H1 (cell line): ENCODE data around the gene NHP2. TPM values are rescaled to one million over a fixed set of nuclear protein-coding genes. Genes with fewer than 3 reads are reported as not detected.

ENCODE experiments used
- CBX5 ChIP-seq: fragments of 300-800, 300-1000 bp; sonication (generic); IDR thresholded peaks from 2 replicates; pipeline ENCODE4 v1.7.1; 2016; ENCODE audit warnings: antibody characterized with exemption, low read length, low read depth
- CBX8 ChIP-seq: fragments of 300-800, 300-1000 bp; sonication (generic); IDR thresholded peaks from 2 replicates; pipeline ENCODE4 v1.7.1; 2016; ENCODE audit warnings: low read depth, low read length, borderline replicate concordance
- CTBP2 ChIP-seq: IDR thresholded peaks from 2 replicates; pipeline ENCODE4 v1.7.0; 2011; ENCODE audit warnings: borderline replicate concordance, mild to moderate bottlenecking, moderate library complexity, mixed read lengths, low read length; ENCODE audit not compliant: insufficient read depth, insufficient read length
- EP300 ChIP-seq, 2 experiments: IDR thresholded peaks; 1 replicate in 1 of 2; 2 replicates in 1 of 2; pipeline ENCODE4 v1.6.1; 2011 to 2012; ENCODE audit warnings: low read depth in 2 of 2, low read length in 2 of 2, mild to moderate bottlenecking in 2 of 2, borderline replicate concordance in 1 of 2, inconsistent platforms in 1 of 2, moderate library complexity in 1 of 2
- KDM5A ChIP-seq: fragments of 200-600 bp; IDR thresholded peaks from 2 replicates; pipeline ENCODE4 v1.7.1; 2012; ENCODE audit warnings: mild to moderate bottlenecking, low read length, inconsistent platforms, mixed read lengths
- TAF1 ChIP-seq: IDR thresholded peaks from 2 replicates; pipeline ENCODE4 v1.6.1; 2011; ENCODE audit warnings: mild to moderate bottlenecking, low read depth, low read length
- TBP ChIP-seq: IDR thresholded peaks from 2 replicates; pipeline ENCODE4 v1.6.1; 2011; ENCODE audit warnings: low read depth, low read length, improper control_type of control experiment
- polyA plus RNA-seq, 7 experiments: library from polyadenylated mRNA; depleted of rRNA in 3 of 7; stranded (reverse) in 5 of 7; unstranded in 2 of 7; fragments of >200 nt in 5 of 7; fragments of 200-250 nt in 2 of 7; gene quantifications; 1 replicate in 5 of 7; 2 replicates in 1 of 7; 4 replicates in 1 of 7; pipeline versions ENCODE4 v1.2.1 to v1.2.3, GENCODE V29; 2011 to 2013; ENCODE audit warnings: missing spikeins in 2 of 7, mixed read lengths in 2 of 7
- total RNA-seq: library from RNA; stranded (reverse); fragmentation: NEBNext Ultra II Directional; extraction: Animal tissue kit (Norgen Biotek cat#: 25700); gene quantifications from 2 replicates; pipeline ENCODE4 v1.2.1, GENCODE V29; 2021
- TF ChIP-seq, protein P1 (sequence below): fragments of 300-600 bp; sonication (generic); IDR thresholded peaks from 2 replicates; pipeline ENCODE4 v1.7.1; 2012; ENCODE audit warnings: low read length, moderate library complexity, mild to moderate bottlenecking, inconsistent platforms; ENCODE audit not compliant: insufficient replicate concordance
- TF ChIP-seq, protein P2 (sequence below), 3 experiments: IDR thresholded peaks; 1 replicate in 2 of 3; 2 replicates in 1 of 3; pipeline versions ENCODE4 v1.5.1 to v1.6.1; 2011; ENCODE audit warnings: low read length in 3 of 3, mild to moderate bottlenecking in 3 of 3, inconsistent platforms in 2 of 3, low read depth in 1 of 3, moderate library complexity in 1 of 3; ENCODE audit not compliant: insufficient read depth in 1 of 3; ENCODE audit errors: control extremely low read depth in 1 of 3

NHP2 gene
- total and polyA plus RNA-seq, 2 of the 8 experiments (the other 6 are each of a cell fraction or from before 2014, with no cell fraction given): 241 to 263 TPM

DNA sequence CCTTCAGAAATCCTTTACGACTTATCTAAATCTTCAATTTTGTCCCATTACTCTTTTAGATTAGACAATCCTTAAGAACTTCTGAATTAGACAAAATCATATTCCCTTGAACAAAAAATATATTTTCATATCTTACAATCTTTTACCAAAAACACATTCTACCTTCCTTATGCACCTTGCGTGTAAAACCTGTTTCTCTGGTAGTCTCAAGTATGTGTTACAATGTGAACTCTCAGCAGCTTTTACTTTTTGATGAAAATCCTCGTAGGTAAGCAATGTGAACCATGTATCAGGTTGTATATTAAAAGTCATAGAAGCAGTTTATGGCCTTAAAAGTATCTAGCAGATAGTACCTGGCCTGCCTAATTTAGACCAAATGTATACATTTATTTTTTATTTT is 20.8 kb upstream of the NHP2 start (continued):
- TF ChIP-seq, protein P1, sequence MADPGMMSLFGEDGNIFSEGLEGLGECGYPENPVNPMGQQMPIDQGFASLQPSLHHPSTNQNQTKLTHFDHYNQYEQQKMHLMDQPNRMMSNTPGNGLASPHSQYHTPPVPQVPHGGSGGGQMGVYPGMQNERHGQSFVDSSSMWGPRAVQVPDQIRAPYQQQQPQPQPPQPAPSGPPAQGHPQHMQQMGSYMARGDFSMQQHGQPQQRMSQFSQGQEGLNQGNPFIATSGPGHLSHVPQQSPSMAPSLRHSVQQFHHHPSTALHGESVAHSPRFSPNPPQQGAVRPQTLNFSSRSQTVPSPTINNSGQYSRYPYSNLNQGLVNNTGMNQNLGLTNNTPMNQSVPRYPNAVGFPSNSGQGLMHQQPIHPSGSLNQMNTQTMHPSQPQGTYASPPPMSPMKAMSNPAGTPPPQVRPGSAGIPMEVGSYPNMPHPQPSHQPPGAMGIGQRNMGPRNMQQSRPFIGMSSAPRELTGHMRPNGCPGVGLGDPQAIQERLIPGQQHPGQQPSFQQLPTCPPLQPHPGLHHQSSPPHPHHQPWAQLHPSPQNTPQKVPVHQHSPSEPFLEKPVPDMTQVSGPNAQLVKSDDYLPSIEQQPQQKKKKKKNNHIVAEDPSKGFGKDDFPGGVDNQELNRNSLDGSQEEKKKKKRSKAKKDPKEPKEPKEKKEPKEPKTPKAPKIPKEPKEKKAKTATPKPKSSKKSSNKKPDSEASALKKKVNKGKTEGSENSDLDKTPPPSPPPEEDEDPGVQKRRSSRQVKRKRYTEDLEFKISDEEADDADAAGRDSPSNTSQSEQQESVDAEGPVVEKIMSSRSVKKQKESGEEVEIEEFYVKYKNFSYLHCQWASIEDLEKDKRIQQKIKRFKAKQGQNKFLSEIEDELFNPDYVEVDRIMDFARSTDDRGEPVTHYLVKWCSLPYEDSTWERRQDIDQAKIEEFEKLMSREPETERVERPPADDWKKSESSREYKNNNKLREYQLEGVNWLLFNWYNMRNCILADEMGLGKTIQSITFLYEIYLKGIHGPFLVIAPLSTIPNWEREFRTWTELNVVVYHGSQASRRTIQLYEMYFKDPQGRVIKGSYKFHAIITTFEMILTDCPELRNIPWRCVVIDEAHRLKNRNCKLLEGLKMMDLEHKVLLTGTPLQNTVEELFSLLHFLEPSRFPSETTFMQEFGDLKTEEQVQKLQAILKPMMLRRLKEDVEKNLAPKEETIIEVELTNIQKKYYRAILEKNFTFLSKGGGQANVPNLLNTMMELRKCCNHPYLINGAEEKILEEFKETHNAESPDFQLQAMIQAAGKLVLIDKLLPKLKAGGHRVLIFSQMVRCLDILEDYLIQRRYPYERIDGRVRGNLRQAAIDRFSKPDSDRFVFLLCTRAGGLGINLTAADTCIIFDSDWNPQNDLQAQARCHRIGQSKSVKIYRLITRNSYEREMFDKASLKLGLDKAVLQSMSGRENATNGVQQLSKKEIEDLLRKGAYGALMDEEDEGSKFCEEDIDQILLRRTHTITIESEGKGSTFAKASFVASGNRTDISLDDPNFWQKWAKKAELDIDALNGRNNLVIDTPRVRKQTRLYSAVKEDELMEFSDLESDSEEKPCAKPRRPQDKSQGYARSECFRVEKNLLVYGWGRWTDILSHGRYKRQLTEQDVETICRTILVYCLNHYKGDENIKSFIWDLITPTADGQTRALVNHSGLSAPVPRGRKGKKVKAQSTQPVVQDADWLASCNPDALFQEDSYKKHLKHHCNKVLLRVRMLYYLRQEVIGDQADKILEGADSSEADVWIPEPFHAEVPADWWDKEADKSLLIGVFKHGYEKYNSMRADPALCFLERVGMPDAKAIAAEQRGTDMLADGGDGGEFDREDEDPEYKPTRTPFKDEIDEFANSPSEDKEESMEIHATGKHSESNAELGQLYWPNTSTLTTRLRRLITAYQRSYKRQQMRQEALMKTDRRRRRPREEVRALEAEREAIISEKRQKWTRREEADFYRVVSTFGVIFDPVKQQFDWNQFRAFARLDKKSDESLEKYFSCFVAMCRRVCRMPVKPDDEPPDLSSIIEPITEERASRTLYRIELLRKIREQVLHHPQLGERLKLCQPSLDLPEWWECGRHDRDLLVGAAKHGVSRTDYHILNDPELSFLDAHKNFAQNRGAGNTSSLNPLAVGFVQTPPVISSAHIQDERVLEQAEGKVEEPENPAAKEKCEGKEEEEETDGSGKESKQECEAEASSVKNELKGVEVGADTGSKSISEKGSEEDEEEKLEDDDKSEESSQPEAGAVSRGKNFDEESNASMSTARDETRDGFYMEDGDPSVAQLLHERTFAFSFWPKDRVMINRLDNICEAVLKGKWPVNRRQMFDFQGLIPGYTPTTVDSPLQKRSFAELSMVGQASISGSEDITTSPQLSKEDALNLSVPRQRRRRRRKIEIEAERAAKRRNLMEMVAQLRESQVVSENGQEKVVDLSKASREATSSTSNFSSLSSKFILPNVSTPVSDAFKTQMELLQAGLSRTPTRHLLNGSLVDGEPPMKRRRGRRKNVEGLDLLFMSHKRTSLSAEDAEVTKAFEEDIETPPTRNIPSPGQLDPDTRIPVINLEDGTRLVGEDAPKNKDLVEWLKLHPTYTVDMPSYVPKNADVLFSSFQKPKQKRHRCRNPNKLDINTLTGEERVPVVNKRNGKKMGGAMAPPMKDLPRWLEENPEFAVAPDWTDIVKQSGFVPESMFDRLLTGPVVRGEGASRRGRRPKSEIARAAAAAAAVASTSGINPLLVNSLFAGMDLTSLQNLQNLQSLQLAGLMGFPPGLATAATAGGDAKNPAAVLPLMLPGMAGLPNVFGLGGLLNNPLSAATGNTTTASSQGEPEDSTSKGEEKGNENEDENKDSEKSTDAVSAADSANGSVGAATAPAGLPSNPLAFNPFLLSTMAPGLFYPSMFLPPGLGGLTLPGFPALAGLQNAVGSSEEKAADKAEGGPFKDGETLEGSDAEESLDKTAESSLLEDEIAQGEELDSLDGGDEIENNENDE: no peak
- TF ChIP-seq, protein P2, sequence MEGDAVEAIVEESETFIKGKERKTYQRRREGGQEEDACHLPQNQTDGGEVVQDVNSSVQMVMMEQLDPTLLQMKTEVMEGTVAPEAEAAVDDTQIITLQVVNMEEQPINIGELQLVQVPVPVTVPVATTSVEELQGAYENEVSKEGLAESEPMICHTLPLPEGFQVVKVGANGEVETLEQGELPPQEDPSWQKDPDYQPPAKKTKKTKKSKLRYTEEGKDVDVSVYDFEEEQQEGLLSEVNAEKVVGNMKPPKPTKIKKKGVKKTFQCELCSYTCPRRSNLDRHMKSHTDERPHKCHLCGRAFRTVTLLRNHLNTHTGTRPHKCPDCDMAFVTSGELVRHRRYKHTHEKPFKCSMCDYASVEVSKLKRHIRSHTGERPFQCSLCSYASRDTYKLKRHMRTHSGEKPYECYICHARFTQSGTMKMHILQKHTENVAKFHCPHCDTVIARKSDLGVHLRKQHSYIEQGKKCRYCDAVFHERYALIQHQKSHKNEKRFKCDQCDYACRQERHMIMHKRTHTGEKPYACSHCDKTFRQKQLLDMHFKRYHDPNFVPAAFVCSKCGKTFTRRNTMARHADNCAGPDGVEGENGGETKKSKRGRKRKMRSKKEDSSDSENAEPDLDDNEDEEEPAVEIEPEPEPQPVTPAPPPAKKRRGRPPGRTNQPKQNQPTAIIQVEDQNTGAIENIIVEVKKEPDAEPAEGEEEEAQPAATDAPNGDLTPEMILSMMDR (IDR thresholded peaks at IDR 0.05; ENCODE audit: control extremely low read depth in 1 of 3, insufficient read depth in 1 of 3, low read depth in 1 of 3, low read length in 3 of 3): no peak
- no peak for TF ChIP-seq TBP
- TF ChIP-seq CTBP2: no peak
- no peak for TF ChIP-seq KDM5A
- no peak for TF ChIP-seq CBX8
- no peak for TF ChIP-seq CBX5
- no peak for TF ChIP-seq TAF1
- TF ChIP-seq EP300 (IDR thresholded peaks at IDR 0.05; ENCODE audit: borderline replicate concordance in 1 of 2, low read depth in 2 of 2, low read length in 2 of 2): no peak
